ENCODE measurements around the gene TMX3. TPM values are rescaled to one million over a fixed set of nuclear protein-coding genes. Genes with fewer than 3 reads are reported as not detected.

TMX3 gene
- total RNA-seq, 1 donor from 2014 or later: 48.7 TPM

- Histone ChIP-seq H3K36me3 (no peaks in the 10 kb centered on the region), H3K27ac (no peak overlapping the region), H3K4me1 (peaks cover 17% of the 10 kb centered on the region), H3K4me3 (no peak overlapping the region), H3K27me3 (ENCODE audit: low read depth) (no peaks in the 10 kb centered on the region), H3K9me3 (no peaks in the 10 kb centered on the region)
- no peak for ATAC-seq
- intact Hi-C loops (cut with DNase I): no loop called here
- no peak for DNase-seq
- TF ChIP-seq CTCF (IDR thresholded peaks at IDR 0.05): no peak
These were observed 9.1 kb upstream of the TMX3 start for GRCh38 chr18:68724021-68724420.

GRCh38 chr18:68723539-68723938 is 8.6 kb upstream of the TMX3 start:
- ATAC-seq (no peak), DNase-seq (no peak)
- Histone ChIP-seq H3K4me1 (peaks cover 17% of the 10 kb centered on the region), H3K36me3 (no peaks in the 10 kb centered on the region), H3K4me3 (no peak overlapping the region), H3K27ac (no peak overlapping the region), H3K9me3 (no peaks in the 10 kb centered on the region), H3K27me3 (ENCODE audit: low read depth) (no peaks in the 10 kb centered on the region)
- intact Hi-C loops (cut with DNase I): no loop called here
- no peak for TF ChIP-seq CTCF (IDR thresholded peaks at IDR 0.05)

- Histone ChIP-seq H3K27ac (peak overlapping the region; percentile 71), H3K9me3 (no peaks in the 10 kb centered on the region), H3K36me3 (no peaks in the 10 kb centered on the region), H3K4me3 (no peak overlapping the region), H3K4me1 (peaks cover 17% of the 10 kb centered on the region), H3K27me3 (ENCODE audit: low read depth) (no peaks in the 10 kb centered on the region)
- intact Hi-C loops (cut with DNase I): no loop called here
- DNase-seq (no peak), ATAC-seq (no peak)
- no peak for TF ChIP-seq CTCF (IDR thresholded peaks at IDR 0.05)
These were observed 7.9 kb upstream of the TMX3 start for GRCh38 chr18:68722821-68723220.

- peak overlapping the region; percentile 71 for H3K27ac ChIP-seq
- no peak for DNase-seq
- ATAC-seq: peak in 1 of 2 donors; percentile 49
- no peak for TF ChIP-seq CTCF (IDR thresholded peaks at IDR 0.05)
- no peaks in the 10 kb centered on the region for H3K9me3 ChIP-seq
- no peaks in the 10 kb centered on the region for H3K27me3 ChIP-seq (ENCODE audit: low read depth)
- intact Hi-C loops (cut with DNase I): no loop called here
- H3K4me1 ChIP-seq: peaks cover 17% of the 10 kb centered on the region
- no peaks in the 10 kb centered on the region for H3K36me3 ChIP-seq
- H3K4me3 ChIP-seq: peak overlapping the region; percentile 41
These were observed 7.0 kb upstream of the TMX3 start for GRCh38 chr18:68721681-68722583.

- Histone ChIP-seq H3K36me3 (peaks cover 32% of the 10 kb centered on the region), H3K27ac (peak overlapping the region; percentile 85), H3K27me3 (ENCODE audit: low read depth) (no peaks in the 10 kb centered on the region), H3K9me3 (no peaks in the 10 kb centered on the region), H3K4me1 (peaks cover 25% of the 10 kb centered on the region), H3K4me3 (peak overlapping the region; percentile 80)
- peak; percentile 47 for DNase-seq
- peak; percentile 29 to 40 for ATAC-seq
- intact Hi-C loops (cut with DNase I): no loop called here
- TF ChIP-seq CTCF (IDR thresholded peaks at IDR 0.05): no peak
These were observed 569 bp downstream of the TMX3 start for GRCh38 chr18:68714366-68714711.
